Vagina (tissue), 2 donors: ENCODE measurements around the gene KRT31.

Experiments used
- POLR2AphosphoS5 ChIP-seq, 2 donors: sonication (generic); formaldehyde crosslinking; IDR thresholded peaks; one replicate each; pipeline ENCODE4 v1.9.0; 2017; ENCODE audit warnings: antibody characterized with exemption in 2 of 2, mild to moderate bottlenecking in 2 of 2, low read depth in 1 of 2; ENCODE audit not compliant: insufficient read depth in 1 of 2
- TF ChIP-seq, protein P1 (sequence below), 3 experiments: fragments of 450-650 bp in 2 of 3; fragments of 200-600 bp in 1 of 3; sonication (generic) in 1 of 3; IDR thresholded peaks; one replicate each; pipeline ENCODE4 v1.5.1; 2017 to 2019; ENCODE audit warnings: antibody characterized with exemption in 3 of 3, mild to moderate bottlenecking in 2 of 3, moderate library complexity in 2 of 3

DNA sequence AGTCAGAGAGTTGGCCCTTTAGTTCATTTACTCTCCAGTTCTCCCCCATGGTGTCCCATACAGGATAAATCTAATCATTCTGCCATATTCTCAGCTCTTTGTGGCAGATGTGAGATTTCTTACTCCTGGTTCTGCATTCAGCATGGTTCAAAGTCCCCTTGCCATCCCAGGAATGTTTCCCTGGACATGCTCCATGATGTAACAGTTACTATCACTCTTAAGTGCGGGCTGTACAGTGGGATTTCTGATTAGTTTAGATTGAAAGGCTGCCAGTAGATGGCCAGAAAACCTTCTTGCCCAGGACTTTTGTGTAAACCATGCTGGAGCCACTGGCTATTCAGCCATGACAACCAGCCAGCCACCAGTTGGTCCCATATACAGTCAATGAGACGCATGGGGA, 16.6 kb upstream of the KRT31 start:
- TF ChIP-seq, protein P1, sequence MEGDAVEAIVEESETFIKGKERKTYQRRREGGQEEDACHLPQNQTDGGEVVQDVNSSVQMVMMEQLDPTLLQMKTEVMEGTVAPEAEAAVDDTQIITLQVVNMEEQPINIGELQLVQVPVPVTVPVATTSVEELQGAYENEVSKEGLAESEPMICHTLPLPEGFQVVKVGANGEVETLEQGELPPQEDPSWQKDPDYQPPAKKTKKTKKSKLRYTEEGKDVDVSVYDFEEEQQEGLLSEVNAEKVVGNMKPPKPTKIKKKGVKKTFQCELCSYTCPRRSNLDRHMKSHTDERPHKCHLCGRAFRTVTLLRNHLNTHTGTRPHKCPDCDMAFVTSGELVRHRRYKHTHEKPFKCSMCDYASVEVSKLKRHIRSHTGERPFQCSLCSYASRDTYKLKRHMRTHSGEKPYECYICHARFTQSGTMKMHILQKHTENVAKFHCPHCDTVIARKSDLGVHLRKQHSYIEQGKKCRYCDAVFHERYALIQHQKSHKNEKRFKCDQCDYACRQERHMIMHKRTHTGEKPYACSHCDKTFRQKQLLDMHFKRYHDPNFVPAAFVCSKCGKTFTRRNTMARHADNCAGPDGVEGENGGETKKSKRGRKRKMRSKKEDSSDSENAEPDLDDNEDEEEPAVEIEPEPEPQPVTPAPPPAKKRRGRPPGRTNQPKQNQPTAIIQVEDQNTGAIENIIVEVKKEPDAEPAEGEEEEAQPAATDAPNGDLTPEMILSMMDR (IDR thresholded peaks at IDR 0.05), result no peak
- TF ChIP-seq POLR2AphosphoS5 (IDR thresholded peaks at IDR 0.05; ENCODE audit: insufficient read depth in 1 of 2, low read depth in 1 of 2), result no peak
